ENCODE measurements around the gene CNTN6. TPM values are rescaled to one million over a fixed set of nuclear protein-coding genes. Genes with fewer than 3 reads are reported as not detected.

CNTN6 gene
- total and polyA plus RNA-seq, 12 donors: 2.4 to 14.9 (median 8.6) TPM

DNA sequence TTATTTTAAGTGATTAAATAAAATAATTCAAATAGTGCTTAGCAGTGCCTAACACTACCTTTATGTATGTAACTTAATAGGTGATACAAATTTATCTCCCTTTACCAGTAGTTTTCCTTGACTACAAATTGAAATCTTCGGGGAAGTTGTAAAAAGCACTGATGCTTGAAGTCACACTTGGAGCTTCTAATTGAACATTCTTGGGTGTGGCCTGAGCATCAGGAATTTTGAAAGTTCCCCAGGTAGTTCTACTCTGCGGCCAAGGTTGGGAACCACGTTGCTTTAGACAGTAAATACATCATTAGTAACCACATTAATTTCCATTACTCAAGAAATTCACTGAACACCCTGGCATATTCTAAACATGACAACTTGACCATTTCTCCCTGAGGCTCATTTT lies 351.4 kb downstream of the CNTN6 start:
- no peaks in the 10 kb centered on the region for H3K27me3 ChIP-seq
- H3K36me3 ChIP-seq (replicated peaks in 1 of 2): no peaks in the 10 kb centered on the region
- no peak overlapping the region for H3K27ac ChIP-seq
- intact Hi-C loops (cut with DNase I): no loop called here
- no peak for DNase-seq
- TF ChIP-seq, protein P1, sequence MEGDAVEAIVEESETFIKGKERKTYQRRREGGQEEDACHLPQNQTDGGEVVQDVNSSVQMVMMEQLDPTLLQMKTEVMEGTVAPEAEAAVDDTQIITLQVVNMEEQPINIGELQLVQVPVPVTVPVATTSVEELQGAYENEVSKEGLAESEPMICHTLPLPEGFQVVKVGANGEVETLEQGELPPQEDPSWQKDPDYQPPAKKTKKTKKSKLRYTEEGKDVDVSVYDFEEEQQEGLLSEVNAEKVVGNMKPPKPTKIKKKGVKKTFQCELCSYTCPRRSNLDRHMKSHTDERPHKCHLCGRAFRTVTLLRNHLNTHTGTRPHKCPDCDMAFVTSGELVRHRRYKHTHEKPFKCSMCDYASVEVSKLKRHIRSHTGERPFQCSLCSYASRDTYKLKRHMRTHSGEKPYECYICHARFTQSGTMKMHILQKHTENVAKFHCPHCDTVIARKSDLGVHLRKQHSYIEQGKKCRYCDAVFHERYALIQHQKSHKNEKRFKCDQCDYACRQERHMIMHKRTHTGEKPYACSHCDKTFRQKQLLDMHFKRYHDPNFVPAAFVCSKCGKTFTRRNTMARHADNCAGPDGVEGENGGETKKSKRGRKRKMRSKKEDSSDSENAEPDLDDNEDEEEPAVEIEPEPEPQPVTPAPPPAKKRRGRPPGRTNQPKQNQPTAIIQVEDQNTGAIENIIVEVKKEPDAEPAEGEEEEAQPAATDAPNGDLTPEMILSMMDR (IDR thresholded peaks at IDR 0.05): no peak
- no peak for TF ChIP-seq POLR2A (IDR thresholded peaks at IDR 0.05)
- H3K9me3 ChIP-seq (replicated peaks in 1 of 3): no peaks in the 10 kb centered on the region
- H3K4me3 ChIP-seq: no peak overlapping the region
- WGBS, 4 donors: 78 to 87% (median 81%) methylated on average over 3 of the region's 3 CpGs
- H3K4me1 ChIP-seq (replicated peaks in 1 of 2): no peaks in the 10 kb centered on the region

DNA sequence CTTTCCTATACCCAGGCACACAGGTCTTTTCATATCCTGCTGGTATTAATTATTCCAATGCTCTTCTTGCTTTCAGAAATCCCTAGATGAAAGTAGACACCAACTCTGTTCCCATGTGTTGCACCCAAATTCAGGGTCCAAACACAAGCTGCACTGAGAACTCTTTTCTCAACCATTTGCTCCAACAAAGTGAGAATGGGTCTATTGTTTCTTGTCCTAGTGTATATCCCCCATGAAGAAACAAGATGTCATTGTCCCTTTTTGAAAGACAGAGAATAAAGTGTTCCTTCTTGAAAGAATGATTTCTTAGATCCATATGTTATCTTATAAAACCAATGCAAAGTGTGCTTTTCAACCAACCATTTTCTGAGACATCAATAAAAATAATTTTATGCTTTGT lies 353.7 kb downstream of the CNTN6 start:
- no peak overlapping the region for H3K4me3 ChIP-seq
- DNase-seq: no peak
- intact Hi-C loops (cut with DNase I): no loop called here
- no peaks in the 10 kb centered on the region for H3K4me1 ChIP-seq (replicated peaks in 1 of 2)
- TF ChIP-seq, protein P1 (IDR thresholded peaks at IDR 0.05): no peak
- no peak for TF ChIP-seq POLR2A (IDR thresholded peaks at IDR 0.05)
- no peak overlapping the region for H3K27ac ChIP-seq
- H3K9me3 ChIP-seq (replicated peaks in 1 of 3): no peaks in the 10 kb centered on the region
- H3K27me3 ChIP-seq: no peaks in the 10 kb centered on the region
- no peaks in the 10 kb centered on the region for H3K36me3 ChIP-seq (replicated peaks in 1 of 2)

DNA sequence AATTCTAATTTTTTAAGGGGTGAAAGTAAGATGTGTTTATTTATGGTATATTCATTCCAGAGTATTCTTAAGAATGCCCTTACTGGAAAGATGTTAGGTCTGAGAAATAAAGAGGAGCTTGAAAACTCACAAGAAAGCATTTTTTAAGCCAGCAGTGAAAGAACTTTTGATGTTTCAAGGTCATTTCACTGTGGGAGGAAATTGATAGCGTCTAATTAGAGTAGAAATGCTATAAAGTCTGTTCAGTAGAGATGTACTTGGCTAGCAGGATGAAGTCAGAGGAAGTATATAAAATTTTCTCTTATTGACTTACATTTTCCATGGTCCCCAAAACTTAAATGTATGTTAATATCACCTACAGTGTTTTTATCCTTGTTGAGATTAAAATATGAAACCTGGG lies 354.6 kb downstream of the CNTN6 start:
- Histone ChIP-seq H3K4me3 (no peak overlapping the region), H3K27ac (no peak overlapping the region), H3K36me3 (replicated peaks in 1 of 2) (no peaks in the 10 kb centered on the region), H3K4me1 (replicated peaks in 1 of 2) (no peaks in the 10 kb centered on the region), H3K9me3 (replicated peaks in 1 of 3) (no peaks in the 10 kb centered on the region), H3K27me3 (no peaks in the 10 kb centered on the region)
- 15 to 31% (median 25%) methylated on average over 1 of the region's 1 CpG for WGBS, 4 donors
- no peak for TF ChIP-seq POLR2A (IDR thresholded peaks at IDR 0.05)
- TF ChIP-seq, protein P1 (IDR thresholded peaks at IDR 0.05): no peak
- no peak for DNase-seq
- intact Hi-C loops (cut with DNase I): no loop called here

DNA sequence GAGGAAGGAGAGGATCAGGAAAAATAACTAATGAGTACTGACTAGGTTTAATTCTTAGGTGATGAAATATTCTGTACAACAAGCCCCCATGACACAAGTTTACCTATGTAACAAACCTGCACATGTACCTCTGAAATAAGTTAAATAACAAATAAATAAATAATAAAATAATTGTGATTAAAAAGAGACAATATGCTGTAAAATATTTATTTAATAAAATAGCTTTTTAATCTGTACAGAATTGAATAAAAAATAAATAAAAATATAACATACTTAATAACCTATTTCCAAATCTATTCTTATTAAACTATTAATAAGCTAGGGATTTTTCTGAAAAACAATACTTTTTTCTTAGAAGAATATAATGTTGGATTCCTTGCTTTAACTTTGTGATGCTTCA lies 355.6 kb downstream of the CNTN6 start:
- intact Hi-C loops (cut with DNase I): no loop called here
- Histone ChIP-seq H3K9me3 (replicated peaks in 1 of 3) (no peaks in the 10 kb centered on the region), H3K4me3 (no peak overlapping the region), H3K27ac (no peak overlapping the region), H3K36me3 (replicated peaks in 1 of 2) (no peaks in the 10 kb centered on the region), H3K27me3 (no peaks in the 10 kb centered on the region), H3K4me1 (replicated peaks in 1 of 2) (no peaks in the 10 kb centered on the region)
- no peak for DNase-seq
- TF ChIP-seq, protein P1 (IDR thresholded peaks at IDR 0.05): no peak
- TF ChIP-seq POLR2A (IDR thresholded peaks at IDR 0.05): no peak

Small RNA genes lying within 50 kb of the gene (small RNA-seq; reads per million reads assigned to genes)
- 0 reads per million in 2 donors for gene CRB3P1
- gene RN7SL120P: 0 reads per million in 2 donors

All from adrenal gland (tissue), 12 donors.